ENCODE data around the gene VEGFA. TPM values are rescaled to one million over a fixed set of nuclear protein-coding genes. Genes with fewer than 3 reads are reported as not detected.

VEGFA gene
- total RNA-seq, 1 donor from 2014 or later = 29.0 TPM

DNA sequence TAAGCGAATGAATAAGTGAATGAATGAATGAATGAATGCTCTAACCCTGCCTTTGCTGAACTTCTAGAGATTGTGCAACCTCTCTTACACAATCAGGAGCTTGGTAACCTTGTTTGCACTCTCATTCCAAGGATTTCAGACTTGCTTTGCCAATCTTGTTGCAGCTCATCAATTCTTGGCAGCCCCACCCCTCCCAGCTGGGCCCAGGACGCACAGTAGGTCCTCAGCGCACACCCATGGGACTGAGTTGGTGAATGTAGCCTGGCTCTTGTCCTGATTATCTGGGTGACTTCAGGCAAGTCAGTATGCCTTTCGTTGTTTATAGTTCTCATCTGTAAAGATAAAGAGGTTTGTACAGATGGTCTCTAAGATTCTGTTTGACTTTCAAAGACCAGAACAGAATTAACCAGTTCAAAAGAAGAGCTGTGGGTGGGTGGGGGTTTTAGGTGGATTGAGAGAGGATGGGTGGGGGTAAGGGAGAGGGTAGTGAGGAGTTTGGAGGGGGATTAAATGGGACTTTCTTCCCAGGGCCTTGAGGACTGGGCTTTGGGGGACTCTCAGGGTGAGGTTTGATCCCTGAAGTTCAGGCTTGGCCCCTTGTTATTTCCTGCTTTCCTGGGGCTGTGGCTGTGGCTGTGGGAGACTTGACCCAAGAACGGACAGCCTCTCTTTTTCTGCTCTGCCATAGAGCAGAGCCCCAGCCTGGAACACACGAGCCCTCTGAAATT is 33.2 kb downstream of the VEGFA start:
- Mint-ChIP-seq H3K36me3 (ENCODE audit: low read depth) (no peaks in the 10 kb centered on the region), H3K9me3 (no peaks in the 10 kb centered on the region), H3K27me3 (no peaks in the 10 kb centered on the region), H3K27ac (no peak overlapping the region), H3K4me3 (no peak overlapping the region), H3K4me1 (peaks cover 17% of the 10 kb centered on the region)
- TF ChIP-seq, protein P1, sequence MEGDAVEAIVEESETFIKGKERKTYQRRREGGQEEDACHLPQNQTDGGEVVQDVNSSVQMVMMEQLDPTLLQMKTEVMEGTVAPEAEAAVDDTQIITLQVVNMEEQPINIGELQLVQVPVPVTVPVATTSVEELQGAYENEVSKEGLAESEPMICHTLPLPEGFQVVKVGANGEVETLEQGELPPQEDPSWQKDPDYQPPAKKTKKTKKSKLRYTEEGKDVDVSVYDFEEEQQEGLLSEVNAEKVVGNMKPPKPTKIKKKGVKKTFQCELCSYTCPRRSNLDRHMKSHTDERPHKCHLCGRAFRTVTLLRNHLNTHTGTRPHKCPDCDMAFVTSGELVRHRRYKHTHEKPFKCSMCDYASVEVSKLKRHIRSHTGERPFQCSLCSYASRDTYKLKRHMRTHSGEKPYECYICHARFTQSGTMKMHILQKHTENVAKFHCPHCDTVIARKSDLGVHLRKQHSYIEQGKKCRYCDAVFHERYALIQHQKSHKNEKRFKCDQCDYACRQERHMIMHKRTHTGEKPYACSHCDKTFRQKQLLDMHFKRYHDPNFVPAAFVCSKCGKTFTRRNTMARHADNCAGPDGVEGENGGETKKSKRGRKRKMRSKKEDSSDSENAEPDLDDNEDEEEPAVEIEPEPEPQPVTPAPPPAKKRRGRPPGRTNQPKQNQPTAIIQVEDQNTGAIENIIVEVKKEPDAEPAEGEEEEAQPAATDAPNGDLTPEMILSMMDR (IDR thresholded peaks at IDR 0.05) = no peak
- POLR2A ChIA-PET = no interaction called here
- DNase-seq (no peak), ATAC-seq (ENCODE audit: low read depth) (no peak)
- CTCF ChIA-PET = no interaction called here
- intact Hi-C loops (cut with micrococcal nuclease) = no loop called here

DNA sequence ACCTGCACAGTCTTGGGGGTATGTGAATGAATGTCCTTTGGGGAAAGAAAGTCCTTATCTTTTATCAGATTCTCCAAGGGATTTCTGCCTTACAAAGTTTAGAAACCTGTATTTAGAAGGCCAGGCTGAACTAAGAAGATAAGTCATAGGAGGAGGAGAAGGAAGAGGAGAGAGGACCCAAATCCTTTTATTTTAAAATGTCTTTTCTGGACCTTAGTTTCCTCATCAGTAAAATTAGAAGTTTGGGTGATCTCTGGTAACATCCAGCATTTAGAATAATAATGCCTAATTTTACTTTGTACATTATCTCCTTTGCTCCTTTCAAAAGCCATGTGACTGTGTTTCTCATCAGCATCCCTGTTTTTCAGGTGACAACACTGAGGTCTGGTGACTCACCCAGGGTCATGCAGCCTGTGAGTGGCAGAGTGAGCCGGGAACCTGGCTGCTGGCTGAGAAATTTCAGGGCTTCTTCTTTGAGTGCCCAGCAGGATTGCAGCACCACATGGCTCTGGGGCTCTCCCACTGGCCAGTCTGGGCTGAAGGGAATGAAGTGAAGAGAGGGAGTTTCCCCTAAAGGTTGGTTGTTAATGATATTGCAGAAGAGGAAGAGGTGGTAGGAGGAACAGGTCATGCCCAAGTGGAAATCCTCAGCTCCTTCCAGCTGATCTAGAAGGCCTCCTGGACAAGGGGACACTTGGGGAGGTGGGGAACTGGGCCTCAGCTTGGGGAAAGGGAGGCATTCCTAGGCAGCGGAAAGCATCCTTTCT is 34.0 kb downstream of the VEGFA start:
- DNase-seq = no peak
- H3K4me3 Mint-ChIP-seq = no peak overlapping the region
- ChIA-PET POLR2A (no interaction called here), CTCF (no interaction called here)
- H3K9me3 Mint-ChIP-seq = no peaks in the 10 kb centered on the region
- peaks cover 13% of the 10 kb centered on the region for H3K4me1 Mint-ChIP-seq
- no peaks in the 10 kb centered on the region for H3K36me3 Mint-ChIP-seq (ENCODE audit: low read depth)
- H3K27me3 Mint-ChIP-seq = no peaks in the 10 kb centered on the region
- no peak overlapping the region for H3K27ac Mint-ChIP-seq
- intact Hi-C loops (cut with micrococcal nuclease) = no loop called here
- no peak for ATAC-seq (ENCODE audit: low read depth)
- TF ChIP-seq, protein P1 (IDR thresholded peaks at IDR 0.05) = no peak

DNA sequence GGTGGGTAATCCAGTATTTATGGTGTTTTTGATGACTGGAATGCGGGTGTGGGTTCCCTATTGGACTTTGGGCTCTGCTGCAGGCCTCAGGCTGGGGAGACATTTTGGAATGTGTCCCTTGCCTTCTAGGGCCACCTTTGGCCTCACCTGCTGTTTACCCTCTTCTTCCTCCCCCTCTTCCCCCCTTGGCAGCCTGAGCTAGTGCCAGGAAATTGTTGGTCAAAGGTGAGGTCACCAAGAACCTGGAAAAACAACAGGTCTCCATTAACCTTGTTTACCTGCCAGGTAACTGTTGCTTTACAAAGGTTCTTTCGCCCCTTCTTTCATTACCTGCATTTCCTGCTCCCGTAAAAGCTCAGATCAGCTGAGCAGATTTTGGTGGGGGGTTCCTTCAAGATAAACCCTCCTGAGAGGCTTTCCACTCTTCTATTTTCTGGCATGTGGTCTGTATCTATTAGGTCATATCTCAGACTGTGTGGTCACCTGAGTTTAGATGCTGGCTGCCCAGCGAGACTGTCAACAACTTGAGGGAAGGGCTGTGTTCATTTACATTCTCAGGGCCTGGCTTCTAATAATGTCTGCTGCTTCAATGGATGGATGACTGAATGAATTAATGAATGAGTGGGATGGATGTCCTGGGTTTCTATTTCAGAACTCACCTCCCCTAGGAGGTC is 34.7 kb downstream of the VEGFA start:
- no peak overlapping the region for H3K4me3 Mint-ChIP-seq
- CTCF ChIA-PET = no interaction called here

DNA sequence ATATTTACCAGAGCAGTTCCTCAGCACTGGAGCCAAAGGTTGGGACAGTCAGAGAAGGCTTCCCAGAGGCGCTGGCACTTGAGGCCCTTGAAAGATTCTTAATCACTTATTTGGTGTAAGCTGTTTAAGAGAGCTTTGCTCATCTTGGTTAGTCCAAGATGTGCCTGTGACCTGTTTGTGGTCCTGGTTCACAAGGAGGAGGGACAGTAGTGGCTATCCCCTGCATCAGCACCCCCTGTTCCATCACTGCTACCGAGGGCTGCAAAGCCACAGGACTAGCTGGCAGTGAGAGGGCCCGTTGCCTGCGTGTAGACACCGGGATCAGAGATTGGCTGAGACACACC is 35.7 kb downstream of the VEGFA start:
- Mint-ChIP-seq H3K27me3 (no peaks in the 10 kb centered on the region), H3K9me3 (no peaks in the 10 kb centered on the region), H3K4me1 (no peaks in the 10 kb centered on the region), H3K27ac (no peak overlapping the region), H3K4me3 (no peak overlapping the region), H3K36me3 (ENCODE audit: low read depth) (no peaks in the 10 kb centered on the region)
- ChIA-PET CTCF (no interaction called here), POLR2A (interaction anchor here (0.6 kb wide), 1 partner anchor 35 kb away, joined by 3 read pairs; the partner anchor contains the start of gene VEGFA)
- intact Hi-C loops (cut with micrococcal nuclease) = no loop called here
- no peak for ATAC-seq (ENCODE audit: low read depth)
- TF ChIP-seq, protein P1 (IDR thresholded peaks at IDR 0.05) = no peak
- no peak for DNase-seq

More for the DNA sequence above, 34.7 kb downstream of the VEGFA start:
- Mint-ChIP-seq H3K27ac (no peak overlapping the region), H3K36me3 (ENCODE audit: low read depth) (no peaks in the 10 kb centered on the region), H3K4me1 (peaks cover 8% of the 10 kb centered on the region), H3K27me3 (no peaks in the 10 kb centered on the region), H3K9me3 (no peaks in the 10 kb centered on the region)
- TF ChIP-seq, protein P1 (IDR thresholded peaks at IDR 0.05) = no peak
- intact Hi-C loops (cut with micrococcal nuclease) = no loop called here
- DNase-seq (no peak), ATAC-seq (ENCODE audit: low read depth) (no peak)
- POLR2A ChIA-PET = no interaction called here
